SK-N-SH (cell line): ENCODE results near the gene ASS1. TPM values are rescaled to one million over a fixed set of nuclear protein-coding genes. Genes with fewer than 3 reads are reported as not detected.

Experiments
- CTCF ChIA-PET: fragments of 300-600, 350-600 bp; formaldehyde crosslinking; extraction: SDS; loops from one replicate; lab custom pipeline; 2021; lab: Yijun Ruan, JAX
- POLR2A ChIA-PET: fragments of 350-600 bp; sonication (Branson Sonifier 250); formaldehyde crosslinking; extraction: SDS; loops from one replicate; lab custom pipeline; 2020; ENCODE audit warnings: antibody characterized with exemption, inconsistent platforms; lab: Yijun Ruan, JAX
- DNase-seq: peaks from one replicate; pipeline ENCODE4 v3.0.0; 2012
- H2AFZ ChIP-seq: fragments of 200-600 bp; sonication (generic); 2 replicates; pipeline ENCODE4 v1.8.1; 2016; ENCODE audit warnings: antibody characterized with exemption, mild to moderate bottlenecking, low read depth
- H3F3A ChIP-seq: fragments of 200-600 bp; sonication (generic); replicated peaks from 2 replicates; pipeline ENCODE3; 2016; ENCODE audit warnings: antibody characterized with exemption, mild to moderate bottlenecking; ENCODE audit not compliant: insufficient read depth
- H3K27ac ChIP-seq, 2 experiments: fragments of 200-500 bp in 1 of 2; fragments of 200-600 bp in 1 of 2; sonication (Bioruptor generic) in 1 of 2; sonication (generic), shearing (Covaris generic) in 1 of 2; 2 replicates each; pipeline versions ENCODE4 v1.5.1 to v1.6.1; 2014 to 2016; ENCODE audit warnings: low read depth in 2 of 2, inconsistent platforms in 1 of 2, low read length in 1 of 2, mild to moderate bottlenecking in 1 of 2, mixed read lengths in 1 of 2
- H3K27me3 ChIP-seq: fragments of 200-600 bp; sonication (generic), shearing (Covaris generic); 2 replicates; pipeline ENCODE4 v1.6.1; 2016; ENCODE audit warnings: mixed run types; ENCODE audit not compliant: insufficient read depth
- H3K36me3 ChIP-seq, 2 experiments: fragments of 200-500 bp in 1 of 2; fragments of 200-600 bp in 1 of 2; sonication (Bioruptor generic) in 1 of 2; sonication (generic) in 1 of 2; replicated peaks in 1 of 2; 2 replicates each; pipeline versions ENCODE3 to v1.5.1; 2014 to 2016; ENCODE audit warnings: low read length in 1 of 2, mild to moderate bottlenecking in 1 of 2; ENCODE audit not compliant: insufficient read depth in 2 of 2, control insufficient read depth in 1 of 2
- H3K4me1 ChIP-seq, 2 experiments: fragments of 200-500 bp in 1 of 2; fragments of 200-600 bp in 1 of 2; sonication (Bioruptor generic) in 1 of 2; sonication (generic), shearing (Covaris generic) in 1 of 2; 2 replicates each; pipeline versions ENCODE4 v1.5.1 to v1.6.1; 2014 to 2016; ENCODE audit warnings: low read depth in 1 of 2, low read length in 1 of 2, mixed run types in 1 of 2; ENCODE audit not compliant: insufficient read depth in 2 of 2, control insufficient read depth in 1 of 2
- H3K4me2 ChIP-seq: fragments of 200-600 bp; sonication (generic), shearing (Covaris generic); 2 replicates; pipeline ENCODE4 v1.6.1; 2017; ENCODE audit warnings: mixed run types
- H3K4me3 ChIP-seq, 2 experiments: fragments of 200-500 bp in 1 of 2; fragments of 200-600 bp in 1 of 2; sonication (Bioruptor generic) in 1 of 2; sonication (generic), shearing (Covaris generic) in 1 of 2; 2 replicates each; pipeline versions ENCODE4 v1.5.1 to v1.8.1; 2014 to 2016; ENCODE audit warnings: low read depth in 2 of 2, inconsistent platforms in 1 of 2, low read length in 1 of 2, mild to moderate bottlenecking in 1 of 2, mixed read lengths in 1 of 2, moderate library complexity in 1 of 2
- H3K79me2 ChIP-seq: fragments of 200-600 bp; sonication (generic); 2 replicates; pipeline ENCODE4 v1.8.1; 2017; ENCODE audit warnings: mild to moderate bottlenecking; ENCODE audit not compliant: insufficient read depth
- H3K9ac ChIP-seq: fragments of 200-600 bp; sonication (generic); 2 replicates; pipeline ENCODE4 v1.6.1; 2017; ENCODE audit warnings: mixed run types
- H3K9me2 ChIP-seq: fragments of 200-600 bp; sonication (generic); 2 replicates; pipeline ENCODE4 v1.6.1; 2017; ENCODE audit warnings: mixed run types
- H3K9me3 ChIP-seq: fragments of 200-600 bp; sonication (generic); 2 replicates; pipeline ENCODE4 v1.6.1; 2017; ENCODE audit warnings: mixed run types, mild to moderate bottlenecking, moderate library complexity
- H4K20me1 ChIP-seq: fragments of 200-600 bp; sonication (generic); 2 replicates; pipeline ENCODE4 v1.6.1; 2017; ENCODE audit warnings: mild to moderate bottlenecking, mixed run types; ENCODE audit not compliant: insufficient read depth
- ELF1 ChIP-seq: IDR thresholded peaks from 2 replicates; pipeline ENCODE4 v1.4.0; 2012
- FOSL2 ChIP-seq: IDR thresholded peaks from 2 replicates; pipeline ENCODE4 v1.4.0; 2012; ENCODE audit warnings: low read depth, mild to moderate bottlenecking, moderate library complexity, borderline replicate concordance
- FOXM1 ChIP-seq: IDR thresholded peaks from 2 replicates; pipeline ENCODE4 v1.4.0; 2012; ENCODE audit warnings: low read depth, mild to moderate bottlenecking
- GATA2 ChIP-seq: sonication (generic); formaldehyde crosslinking; IDR thresholded peaks from 2 replicates; pipeline ENCODE4 v1.5.0; 2020; ENCODE audit warnings: mild to moderate bottlenecking, missing genetic modification reagents
- MXI1 ChIP-seq: IDR thresholded peaks from 2 replicates; pipeline ENCODE4 v1.6.1; 2012; ENCODE audit warnings: mild to moderate bottlenecking, low read depth, low read length, improper control_type of control experiment
- NFIC ChIP-seq: IDR thresholded peaks from 2 replicates; pipeline ENCODE4 v1.4.0; 2012; ENCODE audit warnings: borderline replicate concordance
- NRF1 ChIP-seq: IDR thresholded peaks from 2 replicates; pipeline ENCODE4 v1.6.1; 2012; ENCODE audit warnings: low read depth, mild to moderate bottlenecking, low read length
- RCOR1 ChIP-seq: fragments of 150-350 bp; IDR thresholded peaks from 2 replicates; pipeline ENCODE4 v1.6.1; 2017; ENCODE audit warnings: antibody characterized with exemption, low read length
- RFX5 ChIP-seq: IDR thresholded peaks from 2 replicates; pipeline ENCODE4 v1.6.1; 2012; ENCODE audit warnings: mild to moderate bottlenecking, improper control_type of control experiment, low read length
- SMC3 ChIP-seq: IDR thresholded peaks from 2 replicates; pipeline ENCODE4 v1.6.1; 2012; ENCODE audit warnings: low read depth, low read length, improper control_type of control experiment
- WGBS: methylation state at CpG from one replicate; pipeline ENCODE4 v1.1.6; 2017; ENCODE audit warnings: low lambda C conversion rate; 5-methylcytosine and 5-hydroxymethylcytosine counted together
- polyA plus RNA-seq, 3 experiments: library from polyadenylated mRNA; depleted of rRNA; stranded (reverse); fragments of >200 nt; gene quantifications; 2 replicates each; pipeline ENCODE4 v1.2.3, GENCODE V29; 2012
- TF ChIP-seq, protein P1 (sequence below): fragments of 150-350 bp; IDR thresholded peaks from 2 replicates; pipeline ENCODE4 v1.6.1; 2017; ENCODE audit warnings: antibody characterized with exemption, low read length, low read depth, borderline replicate concordance
- TF ChIP-seq, protein P2 (sequence below): IDR thresholded peaks from 2 replicates; pipeline ENCODE4 v1.4.0; 2012; ENCODE audit warnings: low read depth, borderline replicate concordance
- TF ChIP-seq, protein P3 (sequence below): fragments of 150-350 bp; IDR thresholded peaks from 2 replicates; pipeline ENCODE4 v1.6.1; 2016; ENCODE audit warnings: mild to moderate bottlenecking, low read depth, low read length
- TF ChIP-seq, protein P4 (sequence below): fragments of 200-600 bp; sonication (generic); IDR thresholded peaks from 2 replicates; pipeline ENCODE4 v1.6.1; 2017; ENCODE audit warnings: antibody characterized with exemption, mild to moderate bottlenecking, moderate library complexity

Gene ASS1
- polyA plus RNA-seq, 1 of the 3 experiments (the other 2 are of a cell fraction): 0.59 TPM

DNA sequence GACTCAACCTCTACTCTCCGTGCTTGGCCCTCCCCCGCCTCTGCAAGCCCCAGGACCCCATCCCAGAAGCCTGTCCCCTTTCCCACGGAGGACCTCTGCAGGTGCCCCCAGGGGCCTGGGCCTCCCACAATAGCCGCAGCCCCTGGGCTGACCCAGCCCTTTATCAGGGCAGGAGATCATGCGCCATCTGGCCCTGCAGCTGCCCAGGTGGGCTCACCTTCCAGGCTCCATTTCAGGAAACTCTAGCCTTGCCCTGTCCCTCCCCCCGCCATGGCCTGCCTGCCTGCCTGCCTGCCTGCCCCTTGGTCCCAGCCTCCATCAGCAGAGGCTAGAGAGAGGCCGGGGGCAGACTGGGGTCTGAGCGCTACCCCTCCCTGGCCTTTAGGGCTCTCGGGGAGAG, 48.7 kb downstream of the ASS1 start:
- Histone ChIP-seq H3K4me3 (no peak overlapping the region), H3K27me3 (no peaks in the 10 kb centered on the region; the same call in 1 of the 2 replicates), H3K27ac (no peak overlapping the region), H3K4me2 (no peak overlapping the region), H3F3A (no peaks in the 10 kb centered on the region)
- CTCF ChIA-PET: interaction anchor here (1.0 kb wide), 1 partner anchor 85 kb away, joined by 3 read pairs; no protein-coding TSS in a partner anchor
- TF ChIP-seq, protein P1, sequence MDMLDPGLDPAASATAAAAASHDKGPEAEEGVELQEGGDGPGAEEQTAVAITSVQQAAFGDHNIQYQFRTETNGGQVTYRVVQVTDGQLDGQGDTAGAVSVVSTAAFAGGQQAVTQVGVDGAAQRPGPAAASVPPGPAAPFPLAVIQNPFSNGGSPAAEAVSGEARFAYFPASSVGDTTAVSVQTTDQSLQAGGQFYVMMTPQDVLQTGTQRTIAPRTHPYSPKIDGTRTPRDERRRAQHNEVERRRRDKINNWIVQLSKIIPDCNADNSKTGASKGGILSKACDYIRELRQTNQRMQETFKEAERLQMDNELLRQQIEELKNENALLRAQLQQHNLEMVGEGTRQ: no peak
- TF ChIP-seq FOSL2 (no peak), SMC3 (no peak), NRF1 (no peak), FOXM1 (no peak), MXI1 (no peak), RFX5 (no peak), NFIC (no peak), RCOR1 (no peak), GATA2 (CRISPR knock-in tag) (no peak), ELF1 (no peak)
- TF ChIP-seq, protein P2, sequence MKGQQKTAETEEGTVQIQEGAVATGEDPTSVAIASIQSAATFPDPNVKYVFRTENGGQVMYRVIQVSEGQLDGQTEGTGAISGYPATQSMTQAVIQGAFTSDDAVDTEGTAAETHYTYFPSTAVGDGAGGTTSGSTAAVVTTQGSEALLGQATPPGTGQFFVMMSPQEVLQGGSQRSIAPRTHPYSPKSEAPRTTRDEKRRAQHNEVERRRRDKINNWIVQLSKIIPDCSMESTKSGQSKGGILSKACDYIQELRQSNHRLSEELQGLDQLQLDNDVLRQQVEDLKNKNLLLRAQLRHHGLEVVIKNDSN: no peak
- TF ChIP-seq, protein P3, sequence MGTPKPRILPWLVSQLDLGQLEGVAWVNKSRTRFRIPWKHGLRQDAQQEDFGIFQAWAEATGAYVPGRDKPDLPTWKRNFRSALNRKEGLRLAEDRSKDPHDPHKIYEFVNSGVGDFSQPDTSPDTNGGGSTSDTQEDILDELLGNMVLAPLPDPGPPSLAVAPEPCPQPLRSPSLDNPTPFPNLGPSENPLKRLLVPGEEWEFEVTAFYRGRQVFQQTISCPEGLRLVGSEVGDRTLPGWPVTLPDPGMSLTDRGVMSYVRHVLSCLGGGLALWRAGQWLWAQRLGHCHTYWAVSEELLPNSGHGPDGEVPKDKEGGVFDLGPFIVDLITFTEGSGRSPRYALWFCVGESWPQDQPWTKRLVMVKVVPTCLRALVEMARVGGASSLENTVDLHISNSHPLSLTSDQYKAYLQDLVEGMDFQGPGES: no peak
- TF ChIP-seq, protein P4, sequence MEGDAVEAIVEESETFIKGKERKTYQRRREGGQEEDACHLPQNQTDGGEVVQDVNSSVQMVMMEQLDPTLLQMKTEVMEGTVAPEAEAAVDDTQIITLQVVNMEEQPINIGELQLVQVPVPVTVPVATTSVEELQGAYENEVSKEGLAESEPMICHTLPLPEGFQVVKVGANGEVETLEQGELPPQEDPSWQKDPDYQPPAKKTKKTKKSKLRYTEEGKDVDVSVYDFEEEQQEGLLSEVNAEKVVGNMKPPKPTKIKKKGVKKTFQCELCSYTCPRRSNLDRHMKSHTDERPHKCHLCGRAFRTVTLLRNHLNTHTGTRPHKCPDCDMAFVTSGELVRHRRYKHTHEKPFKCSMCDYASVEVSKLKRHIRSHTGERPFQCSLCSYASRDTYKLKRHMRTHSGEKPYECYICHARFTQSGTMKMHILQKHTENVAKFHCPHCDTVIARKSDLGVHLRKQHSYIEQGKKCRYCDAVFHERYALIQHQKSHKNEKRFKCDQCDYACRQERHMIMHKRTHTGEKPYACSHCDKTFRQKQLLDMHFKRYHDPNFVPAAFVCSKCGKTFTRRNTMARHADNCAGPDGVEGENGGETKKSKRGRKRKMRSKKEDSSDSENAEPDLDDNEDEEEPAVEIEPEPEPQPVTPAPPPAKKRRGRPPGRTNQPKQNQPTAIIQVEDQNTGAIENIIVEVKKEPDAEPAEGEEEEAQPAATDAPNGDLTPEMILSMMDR: no peak
- TF ChIP-seq, all 33 proteins: peak for 0
- no peaks in the 10 kb centered on the region for H3K9me3 ChIP-seq
- no peaks in the 10 kb centered on the region for H3K9me2 ChIP-seq
- no peak for DNase-seq
- POLR2A ChIA-PET: no interaction called here
- 80% methylated on average over 7 of the region's 9 CpGs for WGBS
- no peak overlapping the region for H3K9ac ChIP-seq
- no peaks in the 10 kb centered on the region for H3K79me2 ChIP-seq
- no peaks in the 10 kb centered on the region for H4K20me1 ChIP-seq
- H3K36me3 ChIP-seq: no peaks in the 10 kb centered on the region
- H2AFZ ChIP-seq: no peak overlapping the region
- peaks cover 0 to 14% of the 10 kb centered on the region in 2 experiments; a peak in 1 of 4 replicates for H3K4me1 ChIP-seq
